ENCODE measurements around the gene LRIG1. TPM values are rescaled to one million over a fixed set of nuclear protein-coding genes. Genes with fewer than 3 reads are reported as not detected.
A peak's percentile ranks its signal among the peaks of the same experiment; 100 is the strongest.

The LRIG1 gene
- total RNA-seq, 1 experiment from 2014 or later = 2.2 TPM

DNA sequence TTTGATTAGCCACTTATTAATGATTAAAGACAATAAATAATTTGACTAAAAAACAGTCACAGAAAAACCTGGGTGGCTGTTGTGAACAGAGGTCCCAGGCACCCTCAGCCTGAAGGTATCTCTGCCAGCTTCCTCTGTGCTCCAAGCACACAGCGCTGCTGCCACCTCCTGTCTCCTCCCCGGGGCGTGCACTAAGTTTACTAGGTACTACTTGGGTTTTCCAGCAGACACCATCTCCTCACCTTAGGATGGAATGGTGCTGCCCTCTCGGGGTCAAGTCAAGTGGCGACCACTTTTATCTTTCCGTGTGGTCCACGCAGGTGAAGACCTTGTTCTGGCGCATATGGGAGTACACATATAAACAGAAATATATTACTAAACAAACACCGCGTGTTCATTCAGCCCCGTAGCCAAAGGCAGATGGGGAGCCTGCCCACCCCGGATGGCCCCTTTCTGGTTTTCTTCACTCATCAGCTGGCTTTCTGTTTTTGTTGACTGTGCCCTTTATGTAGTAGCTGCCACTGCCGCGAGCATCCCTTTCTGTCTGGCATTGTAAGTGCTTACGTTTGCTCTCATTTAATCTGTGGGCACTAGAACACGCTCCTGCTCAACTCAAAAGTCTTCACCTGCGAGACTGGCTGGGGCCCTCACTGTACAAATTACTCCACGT lies 128.0 kb downstream of the LRIG1 start:
- DNase-seq (peak; percentile 28), ATAC-seq (peak; percentile 92)
- no peaks in the 10 kb centered on the region for H3K9me3 ChIP-seq (ENCODE audit: low read length)
- no peak overlapping the region for H2AFZ ChIP-seq (ENCODE audit: low read length)
- no peak overlapping the region for H3K4me3 ChIP-seq (ENCODE audit: low read length)
- ChIA-PET POLR2A (ENCODE audit: unreplicated experiment) (no interaction called here), CTCF (interaction anchor here (0.6 to 0.7 kb wide), 3 partner anchors 93 to 118 kb away, joined by 3 to 4 read pairs (median 4); no protein-coding TSS in a partner anchor)
- H3K36me3 ChIP-seq (ENCODE audit: low read depth, low read length) = no peaks in the 10 kb centered on the region; the same call in 1 of the 2 replicates
- H3F3A ChIP-seq (ENCODE audit: low read length, unreplicated experiment) = no peaks in the 10 kb centered on the region
- no peaks in the 10 kb centered on the region for H3K79me2 ChIP-seq (ENCODE audit: low read length)
- intact Hi-C loops (cut with micrococcal nuclease) = loop anchor here (1.0 kb wide), 2 partner anchors 97 to 119 kb away; no protein-coding TSS in a partner anchor
- H3K27me3 ChIP-seq (ENCODE audit: low read length) = no peaks in the 10 kb centered on the region
- H3K27ac ChIP-seq (ENCODE audit: low read length) = no peak overlapping the region
- TF ChIP-seq, protein P1, sequence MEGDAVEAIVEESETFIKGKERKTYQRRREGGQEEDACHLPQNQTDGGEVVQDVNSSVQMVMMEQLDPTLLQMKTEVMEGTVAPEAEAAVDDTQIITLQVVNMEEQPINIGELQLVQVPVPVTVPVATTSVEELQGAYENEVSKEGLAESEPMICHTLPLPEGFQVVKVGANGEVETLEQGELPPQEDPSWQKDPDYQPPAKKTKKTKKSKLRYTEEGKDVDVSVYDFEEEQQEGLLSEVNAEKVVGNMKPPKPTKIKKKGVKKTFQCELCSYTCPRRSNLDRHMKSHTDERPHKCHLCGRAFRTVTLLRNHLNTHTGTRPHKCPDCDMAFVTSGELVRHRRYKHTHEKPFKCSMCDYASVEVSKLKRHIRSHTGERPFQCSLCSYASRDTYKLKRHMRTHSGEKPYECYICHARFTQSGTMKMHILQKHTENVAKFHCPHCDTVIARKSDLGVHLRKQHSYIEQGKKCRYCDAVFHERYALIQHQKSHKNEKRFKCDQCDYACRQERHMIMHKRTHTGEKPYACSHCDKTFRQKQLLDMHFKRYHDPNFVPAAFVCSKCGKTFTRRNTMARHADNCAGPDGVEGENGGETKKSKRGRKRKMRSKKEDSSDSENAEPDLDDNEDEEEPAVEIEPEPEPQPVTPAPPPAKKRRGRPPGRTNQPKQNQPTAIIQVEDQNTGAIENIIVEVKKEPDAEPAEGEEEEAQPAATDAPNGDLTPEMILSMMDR (conservative IDR thresholded peaks at IDR 0.05; ENCODE audit: low read depth, low read length) = peak; percentile 42; the same call in 1 of the 2 replicates
- TF ChIP-seq EZH2phosphoT487 (IDR thresholded peaks at IDR 0.05; ENCODE audit: borderline replicate concordance, low read length) = no peak
- no peak overlapping the region for H3K9ac ChIP-seq (ENCODE audit: low read length)
- no peaks in the 10 kb centered on the region; the same call in 1 of the 2 replicates for H3K4me1 ChIP-seq (ENCODE audit: insufficient read depth, low read length)
- no peak overlapping the region for H3K4me2 ChIP-seq (ENCODE audit: low read length)
- H4K20me1 ChIP-seq (ENCODE audit: low read length) = no peaks in the 10 kb centered on the region
- no peaks in the 10 kb centered on the region for H3K9me2 ChIP-seq (replicated peaks; ENCODE audit: low read length)
- no TSS peak for BruUV-seq (replicated peaks)

- Histone ChIP-seq H3K27me3 (ENCODE audit: low read length) (no peaks in the 10 kb centered on the region), H3K9me3 (ENCODE audit: low read length) (no peaks in the 10 kb centered on the region), H3K4me2 (ENCODE audit: low read length) (no peak overlapping the region), H3K27ac (ENCODE audit: low read length) (no peak overlapping the region), H3F3A (ENCODE audit: low read length, unreplicated experiment) (no peaks in the 10 kb centered on the region), H3K9ac (ENCODE audit: low read length) (no peak overlapping the region), H3K4me1 (ENCODE audit: insufficient read depth, low read length) (no peaks in the 10 kb centered on the region; the same call in 1 of the 2 replicates), H3K4me3 (ENCODE audit: low read length) (no peak overlapping the region), H3K79me2 (ENCODE audit: low read length) (no peaks in the 10 kb centered on the region), H2AFZ (ENCODE audit: low read length) (no peak overlapping the region), H4K20me1 (ENCODE audit: low read length) (no peaks in the 10 kb centered on the region), H3K36me3 (ENCODE audit: low read depth, low read length) (no peaks in the 10 kb centered on the region; the same call in 1 of the 2 replicates), H3K9me2 (replicated peaks; ENCODE audit: low read length) (no peaks in the 10 kb centered on the region)
- no TSS peak for BruUV-seq (replicated peaks)
- ChIA-PET POLR2A (ENCODE audit: unreplicated experiment) (no interaction called here), CTCF (no interaction called here)
- ATAC-seq = no peak
- TF ChIP-seq, protein P1 (conservative IDR thresholded peaks at IDR 0.05; ENCODE audit: low read depth, low read length) = no peak
- intact Hi-C loops (cut with micrococcal nuclease) = no loop called here
- DNase-seq = no peak
Observed at GRCh38 chr3:66371432-66371831, 129.4 kb downstream of the LRIG1 start.

GRCh38 chr3:66370179-66370578 lies 130.6 kb downstream of the LRIG1 start:
- DNase-seq (no peak), ATAC-seq (no peak)
- Histone ChIP-seq H2AFZ (ENCODE audit: low read length) (no peak overlapping the region), H3K27me3 (ENCODE audit: low read length) (no peaks in the 10 kb centered on the region), H3F3A (ENCODE audit: low read length, unreplicated experiment) (no peaks in the 10 kb centered on the region), H3K4me2 (ENCODE audit: low read length) (no peak overlapping the region), H3K4me1 (ENCODE audit: insufficient read depth, low read length) (no peaks in the 10 kb centered on the region), H3K36me3 (ENCODE audit: low read depth, low read length) (no peaks in the 10 kb centered on the region; the same call in 1 of the 2 replicates), H3K27ac (ENCODE audit: low read length) (no peak overlapping the region), H3K9me3 (ENCODE audit: low read length) (no peaks in the 10 kb centered on the region), H3K9me2 (replicated peaks; ENCODE audit: low read length) (no peaks in the 10 kb centered on the region), H4K20me1 (ENCODE audit: low read length) (no peaks in the 10 kb centered on the region), H3K4me3 (ENCODE audit: low read length) (no peak overlapping the region), H3K79me2 (ENCODE audit: low read length) (no peaks in the 10 kb centered on the region), H3K9ac (ENCODE audit: low read length) (no peak overlapping the region)
- BruUV-seq (replicated peaks) = no TSS peak
- intact Hi-C loops (cut with micrococcal nuclease) = no loop called here
- ChIA-PET CTCF (no interaction called here), POLR2A (ENCODE audit: unreplicated experiment) (no interaction called here)
- TF ChIP-seq, protein P1 (conservative IDR thresholded peaks at IDR 0.05; ENCODE audit: low read depth, low read length) = no peak
- TF ChIP-seq EZH2phosphoT487 (IDR thresholded peaks at IDR 0.05; ENCODE audit: borderline replicate concordance, low read length) (no peak), EZH2 (IDR thresholded peaks at IDR 0.05; ENCODE audit: low read length, unreplicated experiment) (no peak)

Data from PC-3 (cell line).